HFFc6 (cell line): Measurements from ENCODE around the gene FAM50B. TPM values are rescaled to one million over a fixed set of nuclear protein-coding genes. Genes with fewer than 3 reads are reported as not detected.
A peak's percentile ranks its signal among the peaks of the same experiment; 100 is the strongest.

ENCODE experiments used
- DNase-seq: peaks from one replicate; pipeline ENCODE4 v3.0.0-alpha.2; 2018
- H3K27ac Mint-ChIP-seq: 2 replicates; pipeline ENCODE4 v1.8.0; 2020; ENCODE audit warnings: mild to moderate bottlenecking, mixed read lengths
- H3K27me3 Mint-ChIP-seq: 2 replicates; pipeline ENCODE4 v1.8.0; 2021; ENCODE audit warnings: mild to moderate bottlenecking, moderate library complexity, mixed read lengths; ENCODE audit not compliant: insufficient read depth
- H3K36me3 Mint-ChIP-seq: 2 replicates; pipeline ENCODE4 v1.8.0; 2021; ENCODE audit warnings: low read depth, mixed read lengths
- H3K4me1 Mint-ChIP-seq: 2 replicates; pipeline ENCODE4 v1.8.0; 2020; ENCODE audit warnings: low read depth, mixed read lengths
- H3K4me3 Mint-ChIP-seq: 2 replicates; pipeline ENCODE4 v1.8.0; 2020; ENCODE audit warnings: mild to moderate bottlenecking, moderate library complexity, mixed read lengths
- H3K9me3 Mint-ChIP-seq: 2 replicates; pipeline ENCODE4 v1.8.0; 2020; ENCODE audit warnings: mild to moderate bottlenecking, mixed read lengths
- total RNA-seq, 6 experiments: library from RNA; stranded (reverse); fragmentation: NEBNext Ultra II Directional; extraction: Animal tissue kit (Norgen Biotek cat#: 25700); gene quantifications; 2 replicates in 1 of 6; 3 replicates in 5 of 6; pipeline ENCODE4 v1.2.3, GENCODE V29; 2021
- TF ChIP-seq, protein P1 (sequence below): fragments of 200-600 bp; sonication (generic); IDR thresholded peaks from 2 replicates; pipeline ENCODE4 v1.5.0; 2021; ENCODE audit warnings: antibody characterized with exemption, mild to moderate bottlenecking

Gene FAM50B
- total RNA-seq, 6 experiments from 2014 or later: 8.0 to 11.7 (median 10.2) TPM

DNA sequence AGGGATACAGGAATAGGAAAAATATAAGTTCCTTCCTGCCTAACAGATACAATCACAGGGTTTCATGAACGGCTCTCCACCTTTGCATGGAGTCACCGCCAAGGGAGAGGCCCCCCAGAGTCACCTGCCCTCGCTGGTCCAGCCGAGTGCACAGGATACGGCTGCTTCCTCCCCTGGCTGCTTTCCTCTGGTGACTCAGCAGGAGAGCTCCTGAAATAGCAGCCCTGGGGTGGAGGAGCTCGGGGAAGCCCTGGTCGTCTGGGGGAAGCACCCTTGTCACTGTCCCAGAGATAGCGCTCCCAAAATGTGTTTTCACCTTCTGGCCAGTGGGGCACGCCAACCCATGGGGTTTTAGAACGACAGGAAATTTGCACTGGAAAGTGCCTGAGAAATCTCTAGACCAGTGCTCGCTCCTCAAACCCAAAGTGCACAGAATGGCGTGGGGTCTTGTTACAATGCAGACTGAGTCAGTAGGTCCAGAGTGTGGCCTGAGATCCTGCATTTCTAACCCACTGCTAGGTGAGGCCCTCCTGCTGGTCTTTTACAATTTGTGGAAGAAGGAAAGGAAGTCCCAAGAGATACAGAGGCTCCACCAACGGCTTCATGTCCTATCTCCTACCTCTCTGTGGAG is 35.9 kb upstream of the FAM50B start:
- H3K36me3 Mint-ChIP-seq: no peaks in the 10 kb centered on the region
- H3K27me3 Mint-ChIP-seq: peaks cover 2% of the 10 kb centered on the region; the same call in 1 of the 2 replicates
- H3K4me1 Mint-ChIP-seq: peaks cover 37% of the 10 kb centered on the region
- TF ChIP-seq, protein P1, sequence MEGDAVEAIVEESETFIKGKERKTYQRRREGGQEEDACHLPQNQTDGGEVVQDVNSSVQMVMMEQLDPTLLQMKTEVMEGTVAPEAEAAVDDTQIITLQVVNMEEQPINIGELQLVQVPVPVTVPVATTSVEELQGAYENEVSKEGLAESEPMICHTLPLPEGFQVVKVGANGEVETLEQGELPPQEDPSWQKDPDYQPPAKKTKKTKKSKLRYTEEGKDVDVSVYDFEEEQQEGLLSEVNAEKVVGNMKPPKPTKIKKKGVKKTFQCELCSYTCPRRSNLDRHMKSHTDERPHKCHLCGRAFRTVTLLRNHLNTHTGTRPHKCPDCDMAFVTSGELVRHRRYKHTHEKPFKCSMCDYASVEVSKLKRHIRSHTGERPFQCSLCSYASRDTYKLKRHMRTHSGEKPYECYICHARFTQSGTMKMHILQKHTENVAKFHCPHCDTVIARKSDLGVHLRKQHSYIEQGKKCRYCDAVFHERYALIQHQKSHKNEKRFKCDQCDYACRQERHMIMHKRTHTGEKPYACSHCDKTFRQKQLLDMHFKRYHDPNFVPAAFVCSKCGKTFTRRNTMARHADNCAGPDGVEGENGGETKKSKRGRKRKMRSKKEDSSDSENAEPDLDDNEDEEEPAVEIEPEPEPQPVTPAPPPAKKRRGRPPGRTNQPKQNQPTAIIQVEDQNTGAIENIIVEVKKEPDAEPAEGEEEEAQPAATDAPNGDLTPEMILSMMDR: no peak
- no peaks in the 10 kb centered on the region for H3K9me3 Mint-ChIP-seq
- peak overlapping the region; percentile 52 for H3K27ac Mint-ChIP-seq
- H3K4me3 Mint-ChIP-seq: no peak overlapping the region; the same call in 1 of the 2 replicates
- DNase-seq: peak; percentile 51

DNA sequence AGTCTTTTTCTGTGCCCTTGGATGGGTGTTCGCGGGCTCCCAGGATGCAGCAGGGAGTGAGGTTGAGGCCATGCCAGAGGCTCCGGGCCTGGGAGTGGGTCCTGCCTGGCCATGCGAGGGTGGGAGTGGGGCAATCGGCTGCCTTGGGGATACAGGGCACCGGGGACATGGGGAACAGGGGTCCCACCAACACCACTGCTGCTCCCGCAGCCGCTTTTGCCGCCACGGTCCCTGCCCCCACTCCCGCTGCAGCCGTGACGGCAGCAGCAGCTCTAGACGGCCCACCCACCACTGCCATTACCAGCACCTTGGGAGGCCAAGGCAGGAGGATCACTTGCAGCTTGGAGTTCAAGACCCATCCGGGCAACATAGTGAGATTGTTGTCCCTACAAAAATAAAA is 35.3 kb upstream of the FAM50B start:
- no peaks in the 10 kb centered on the region for H3K36me3 Mint-ChIP-seq
- no peaks in the 10 kb centered on the region for H3K9me3 Mint-ChIP-seq
- DNase-seq: no peak
- TF ChIP-seq, protein P1: no peak
- H3K4me1 Mint-ChIP-seq: peaks cover 31% of the 10 kb centered on the region
- no peak overlapping the region for H3K27ac Mint-ChIP-seq
- H3K4me3 Mint-ChIP-seq: no peak overlapping the region
- peaks cover 2% of the 10 kb centered on the region; the same call in 1 of the 2 replicates for H3K27me3 Mint-ChIP-seq

DNA sequence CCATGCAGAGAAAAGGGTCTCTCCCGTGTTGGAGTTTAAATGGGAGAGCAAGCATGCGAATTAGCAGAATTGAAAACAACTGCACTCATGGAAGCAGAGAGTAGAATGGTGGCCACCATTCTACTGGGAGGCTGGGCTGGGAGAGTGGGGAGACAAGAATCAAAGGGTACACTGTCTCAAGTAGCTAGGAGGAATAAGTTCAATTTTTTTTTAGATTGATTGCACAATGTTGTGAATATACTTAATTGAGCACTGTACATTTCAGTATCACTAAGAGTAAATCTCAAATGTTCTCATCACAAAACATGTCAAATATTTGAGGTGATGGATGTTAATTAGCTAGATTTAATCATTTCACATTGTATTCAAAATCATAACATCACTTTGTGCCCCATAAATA is 34.6 kb upstream of the FAM50B start:
- Mint-ChIP-seq H3K9me3 (no peaks in the 10 kb centered on the region), H3K27me3 (peaks cover under 1% of the 10 kb centered on the region; the same call in 1 of the 2 replicates), H3K36me3 (no peaks in the 10 kb centered on the region), H3K4me3 (no peak overlapping the region), H3K4me1 (peaks cover 31% of the 10 kb centered on the region), H3K27ac (no peak overlapping the region)
- DNase-seq: no peak
- TF ChIP-seq, protein P1: no peak

DNA sequence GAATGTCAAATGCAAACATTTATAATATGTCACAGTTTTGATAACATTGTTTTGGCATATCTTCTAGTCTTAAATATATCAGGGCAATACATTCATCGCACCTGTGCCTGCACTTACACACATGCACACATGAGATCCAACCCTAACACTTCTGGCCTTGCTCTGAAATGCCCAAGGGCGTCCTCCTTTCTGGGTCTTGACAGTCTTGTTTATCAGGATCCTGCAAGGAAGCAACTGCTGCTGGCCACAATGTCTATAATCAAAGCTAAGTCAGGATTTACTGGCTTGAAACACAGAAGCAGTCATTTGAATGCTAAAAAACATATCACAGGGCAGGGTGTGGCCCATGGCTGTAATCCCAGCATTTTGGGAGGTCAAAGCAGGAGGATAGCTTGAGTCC is 32.9 kb upstream of the FAM50B start:
- DNase-seq: no peak
- peaks cover 37% of the 10 kb centered on the region for H3K4me1 Mint-ChIP-seq
- H3K36me3 Mint-ChIP-seq: no peaks in the 10 kb centered on the region
- no peaks in the 10 kb centered on the region for H3K27me3 Mint-ChIP-seq
- no peak overlapping the region for H3K27ac Mint-ChIP-seq
- no peaks in the 10 kb centered on the region for H3K9me3 Mint-ChIP-seq
- H3K4me3 Mint-ChIP-seq: no peak overlapping the region
- TF ChIP-seq, protein P1: no peak

DNA sequence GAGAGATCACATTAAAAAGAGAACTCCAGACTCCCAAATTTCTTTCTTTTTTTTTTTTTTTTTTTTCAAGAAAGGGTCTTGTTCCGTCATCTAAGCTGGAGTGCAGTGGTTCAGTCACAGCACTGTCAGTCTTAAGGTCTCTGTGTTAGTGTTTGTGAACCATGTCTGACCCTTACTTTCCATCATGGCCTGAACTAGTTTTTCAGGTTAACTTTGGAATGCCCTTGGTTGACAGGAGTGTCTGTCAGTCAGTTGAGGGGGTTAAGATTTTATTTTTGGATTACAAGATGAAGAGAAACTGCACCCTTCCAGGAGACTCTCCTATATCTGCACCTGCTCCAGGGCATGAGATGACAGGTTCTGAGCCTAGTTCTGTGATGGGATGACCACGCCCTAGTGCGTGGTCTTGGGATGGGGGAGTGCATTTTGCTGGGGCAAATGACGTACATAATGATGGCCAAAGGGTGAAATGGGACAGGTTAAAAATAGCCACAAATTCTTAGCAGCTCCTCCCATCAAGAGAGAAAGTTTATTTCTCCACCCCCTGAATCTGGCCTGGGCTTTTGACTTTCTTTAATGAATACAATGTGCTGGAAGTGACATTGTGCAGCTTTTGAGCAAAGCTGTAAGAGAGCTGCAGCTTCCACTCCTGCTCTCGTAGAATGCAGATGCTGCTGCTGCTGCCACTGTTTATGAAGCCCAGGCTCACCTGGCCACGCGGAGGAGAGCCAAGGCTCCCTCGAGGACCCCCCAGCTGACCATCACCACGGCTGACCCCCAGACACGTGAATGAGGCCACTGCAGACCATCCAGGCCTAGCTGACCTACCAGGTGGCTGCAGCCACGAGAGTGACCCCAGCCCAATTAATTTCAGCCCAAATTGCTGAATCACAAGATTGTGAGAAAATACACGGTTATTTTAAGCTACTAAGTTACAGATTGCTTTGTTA is 29.7 kb upstream of the FAM50B start:
- H3K9me3 Mint-ChIP-seq: no peaks in the 10 kb centered on the region
- no peak overlapping the region for H3K4me3 Mint-ChIP-seq
- H3K27ac Mint-ChIP-seq: no peak overlapping the region
- no peaks in the 10 kb centered on the region for H3K36me3 Mint-ChIP-seq
- no peaks in the 10 kb centered on the region for H3K27me3 Mint-ChIP-seq
- no peak for DNase-seq
- TF ChIP-seq, protein P1: no peak
- peaks cover 32% of the 10 kb centered on the region for H3K4me1 Mint-ChIP-seq
